Kidney (tissue), 14 donors: Measurements from ENCODE around the gene PCLO. TPM values are rescaled to one million over a fixed set of nuclear protein-coding genes. Genes with fewer than 3 reads are reported as not detected.

Experiments
- DNase-seq, 5 donors: peaks; one replicate each; pipeline ENCODE4 v3.0.0-alpha.2; 2013 to 2020
- FAIRE-seq: peaks from 2 replicates; lab custom pipeline; 2012; peaks lifted over from hg19 to GRCh38; lab: Jason Lieb, UNC
- H3K27ac ChIP-seq, 2 donors: one replicate each; pipeline ENCODE4 v1.7.0; 2013; ENCODE audit warnings: low read depth in 2 of 2, low read length in 2 of 2, inconsistent platforms in 1 of 2
- H3K27me3 ChIP-seq: one replicate; pipeline ENCODE4 v1.7.1; 2013; ENCODE audit warnings: low read length, inconsistent platforms; ENCODE audit not compliant: control insufficient read depth, insufficient read depth
- H3K36me3 ChIP-seq, 3 donors: one replicate each; pipeline versions ENCODE4 v1.7.0 to v1.7.1; 2013; ENCODE audit warnings: low read length in 3 of 3, control low read depth in 1 of 3, inconsistent platforms in 1 of 3; ENCODE audit not compliant: insufficient read depth in 3 of 3, control insufficient read depth in 2 of 3
- H3K4me1 ChIP-seq, 3 donors: one replicate each; pipeline versions ENCODE4 v1.7.0 to v1.7.1; 2013; ENCODE audit warnings: low read length in 3 of 3, inconsistent platforms in 1 of 3, low read depth in 1 of 3; ENCODE audit not compliant: control insufficient read depth in 2 of 3, insufficient read depth in 2 of 3
- H3K4me3 ChIP-seq, 3 donors: one replicate each; pipeline versions ENCODE4 v1.7.0 to v1.8.1; 2013; ENCODE audit warnings: low read length in 3 of 3, control low read depth in 1 of 3, inconsistent platforms in 1 of 3
- H3K9ac ChIP-seq, 3 donors: one replicate each; pipeline versions ENCODE4 v1.7.0 to v1.7.1; 2013; ENCODE audit warnings: low read length in 3 of 3, control low read depth in 1 of 3, inconsistent platforms in 1 of 3
- H3K9me3 ChIP-seq, 3 donors: one replicate each; pipeline versions ENCODE4 v1.7.0 to v1.7.1; 2013; ENCODE audit warnings: low read length in 3 of 3, control low read depth in 1 of 3, inconsistent platforms in 1 of 3; ENCODE audit not compliant: control insufficient read depth in 2 of 3, insufficient read depth in 1 of 3
- CTCF ChIP-seq: IDR thresholded peaks from 3 replicates; pipeline ENCODE4 v1.5.1; 2012; ENCODE audit warnings: mild to moderate bottlenecking, moderate library complexity, borderline replicate concordance; ENCODE audit not compliant: insufficient read depth; ENCODE audit errors: extremely low read depth
- intact Hi-C: fragments of 100-400 bp; cut with DNase I; formaldehyde crosslinking; loops from one replicate; pipeline ENCODE4 v1.11.1; 2022
- polyA plus RNA-seq: library from polyadenylated mRNA; stranded (reverse); fragments of 350-450 nt; fragmentation: Illumina TruSeq; extraction: RNeasy Lipid Tissue Mini Kit (QIAGEN cat#74804); gene quantifications from one replicate; pipeline ENCODE4 v1.2.3, GENCODE V29; 2014; ENCODE audit warnings: low read depth, low replicate concordance; ENCODE audit not compliant: insufficient read depth
- total RNA-seq: library from RNA; stranded (reverse); fragmentation: NEBNext Ultra II Directional; extraction: Animal tissue kit (Norgen Biotek cat#: 25700); gene quantifications from one replicate; pipeline ENCODE4 v1.2.1, GENCODE V29; 2021
- donor health status: control.
- donor health status: control.
- donor health status: control.
- donor health status: control.
- donor health status: control.
- donor health status: DM: yes; HTN: yes; CAD: no.
- donor health status: Normal renal cell carcinoma (clear cell type).

Gene PCLO
- total and polyA plus RNA-seq, 2 donors from 2014 or later = 4.0 to 12.0 TPM

- intact Hi-C loops = no loop called here
- TF ChIP-seq CTCF = no peak
- no peak for DNase-seq
These were observed 426.1 kb downstream of the PCLO start for GRCh38 chr7:82736633-82737032.

GRCh38 chr7:82732677-82733076 is 430.0 kb downstream of the PCLO start:
- H3K27me3 ChIP-seq = no peaks in the 10 kb centered on the region
- FAIRE-seq = no peak
- H3K9ac ChIP-seq = no peak overlapping the region
- H3K4me1 ChIP-seq = no peaks in the 10 kb centered on the region
- H3K36me3 ChIP-seq = no peaks in the 10 kb centered on the region
- H3K9me3 ChIP-seq = no peaks in the 10 kb centered on the region
- TF ChIP-seq CTCF = no peak
- no peak overlapping the region for H3K27ac ChIP-seq
- intact Hi-C loops = no loop called here
- H3K4me3 ChIP-seq = no peak overlapping the region
- no peak for DNase-seq

More at GRCh38 chr7:82736633-82737032, 426.1 kb downstream of the PCLO start:
- FAIRE-seq = no peak
- no peak overlapping the region for H3K27ac ChIP-seq
- H3K36me3 ChIP-seq = no peaks in the 10 kb centered on the region
- H3K4me1 ChIP-seq = no peaks in the 10 kb centered on the region
- no peak overlapping the region for H3K9ac ChIP-seq
- no peaks in the 10 kb centered on the region for H3K27me3 ChIP-seq
- no peaks in the 10 kb centered on the region for H3K9me3 ChIP-seq
- no peak overlapping the region for H3K4me3 ChIP-seq

GRCh38 chr7:82729172-82730030 is 433.3 kb downstream of the PCLO start:
- Histone ChIP-seq H3K4me3 (no peak overlapping the region), H3K27ac (no peak overlapping the region), H3K9ac (no peak overlapping the region), H3K9me3 (no peaks in the 10 kb centered on the region), H3K4me1 (no peaks in the 10 kb centered on the region), H3K36me3 (no peaks in the 10 kb centered on the region), H3K27me3 (no peaks in the 10 kb centered on the region)
- FAIRE-seq = peak; percentile 95
- intact Hi-C loops = no loop called here
- DNase-seq = peak in 3 of 5 donors; percentile 14 to 71 (median 62)
- TF ChIP-seq CTCF = peak; percentile 48
